ENCODE measurements around the gene TBRG4.
A peak's percentile ranks its signal among the peaks of the same experiment; 100 is the strongest.

The TBRG4 gene

GRCh38 chr7:45140827-45141226, 29.3 kb upstream of the TBRG4 start:
- DNase-seq: no peak

- no peak for DNase-seq
Observed at GRCh38 chr7:45138433-45139267, 27.2 kb upstream of the TBRG4 start.

GRCh38 chr7:45136106-45137060, 24.9 kb upstream of the TBRG4 start:
- DNase-seq: peak; percentile 71 to 77

GRCh38 chr7:45133877-45134276, 22.4 kb upstream of the TBRG4 start:
- DNase-seq: no peak

GRCh38 chr7:45133352-45133751, 21.9 kb upstream of the TBRG4 start:
- DNase-seq: no peak

GRCh38 chr7:45132708-45133320, 21.3 kb upstream of the TBRG4 start:
- DNase-seq: no peak

- no peak for DNase-seq
Observed at GRCh38 chr7:45131891-45132290, 20.4 kb upstream of the TBRG4 start.

- DNase-seq: no peak
Observed at GRCh38 chr7:45130910-45131309, 19.4 kb upstream of the TBRG4 start.

GRCh38 chr7:45129906-45130305, 18.4 kb upstream of the TBRG4 start:
- no peak for DNase-seq

GRCh38 chr7:45129181-45129800, 17.8 kb upstream of the TBRG4 start:
- no peak for DNase-seq

- no peak for DNase-seq
Observed at GRCh38 chr7:45126920-45127319, 15.4 kb upstream of the TBRG4 start.

- DNase-seq: no peak
Observed at GRCh38 chr7:45126201-45126600, 14.7 kb upstream of the TBRG4 start.

GRCh38 chr7:45125193-45125904, 13.9 kb upstream of the TBRG4 start:
- DNase-seq: no peak

- no peak for DNase-seq
Observed at GRCh38 chr7:45123913-45124710, 12.6 kb upstream of the TBRG4 start.

GRCh38 chr7:45122975-45123860, 11.7 kb upstream of the TBRG4 start:
- DNase-seq: peak in 1 of 2 donors; percentile 24

GRCh38 chr7:45119550-45119949, 8.1 kb upstream of the TBRG4 start:
- DNase-seq: no peak

- no peak for DNase-seq
Observed at GRCh38 chr7:45118889-45119331, 7.4 kb upstream of the TBRG4 start.

GRCh38 chr7:45118292-45118691, 6.8 kb upstream of the TBRG4 start:
- DNase-seq: no peak

- DNase-seq: no peak
Observed at GRCh38 chr7:45117582-45117981, 6.1 kb upstream of the TBRG4 start.

- no peak for DNase-seq
Observed at GRCh38 chr7:45116048-45116447, 4.6 kb upstream of the TBRG4 start.
